ENCODE results near the gene TMEM82.
"Not testable (repeated sequence)": the region's sequence is repeated elsewhere in the genome, so short reads cannot be mapped to it uniquely, and the experiment has no call there.

The TMEM82 gene

GRCh38 chr1:15698201-15698600 is 44.1 kb upstream of the TMEM82 start:
- Histone ChIP-seq H2AFZ (ENCODE audit: low read depth, low read length) (no peak overlapping the region), H3K4me1 (ENCODE audit: insufficient read depth, low read length) (no peaks in the 10 kb centered on the region), H3K27ac (ENCODE audit: low read length) (no peak overlapping the region), H3K9me3 (ENCODE audit: insufficient read depth, low read length, severe bottlenecking) (no peaks in the 10 kb centered on the region), H3K4me2 (ENCODE audit: insufficient read depth, low read length) (no peak overlapping the region), H4K20me1 (ENCODE audit: insufficient read depth, low read length) (peaks cover 34% of the 10 kb centered on the region), H3K36me3 (ENCODE audit: insufficient read depth, low read length) (peaks cover 8% of the 10 kb centered on the region; the same call in 1 of the 2 replicates), H3K9ac (ENCODE audit: low read depth, low read length) (no peak overlapping the region), H3K27me3 (ENCODE audit: insufficient read depth, low read length, poor library complexity) (no peaks in the 10 kb centered on the region), H3K79me2 (ENCODE audit: insufficient read depth, low read length) (peaks cover 60% of the 10 kb centered on the region), H3K4me3 (ENCODE audit: low read depth in 1 of 2, low read length in 2 of 2) (no peak overlapping the region)
- TF ChIP-seq EZH2 (IDR thresholded peaks at IDR 0.05; ENCODE audit: borderline replicate concordance, low read depth, low read length, severe bottlenecking) (no peak), CTCF (IDR thresholded peaks at IDR 0.05; ENCODE audit: borderline replicate concordance, extremely low read depth, low read length, poor library complexity, severe bottlenecking) (no peak)
- no peak for DNase-seq
- ATAC-seq (ENCODE audit: insufficient read depth, low read depth): no peak

- not testable (repeated sequence) for DNase-seq; H3K9me3 ChIP-seq (ENCODE audit: insufficient read depth, low read length, severe bottlenecking); H2AFZ ChIP-seq (ENCODE audit: low read depth, low read length); H3K27me3 ChIP-seq (ENCODE audit: insufficient read depth, low read length, poor library complexity); ATAC-seq (ENCODE audit: insufficient read depth, low read depth); H3K36me3 ChIP-seq (ENCODE audit: insufficient read depth, low read length); H3K9ac ChIP-seq (ENCODE audit: low read depth, low read length); H3K27ac ChIP-seq (ENCODE audit: low read length); H3K4me1 ChIP-seq (ENCODE audit: insufficient read depth, low read length); H3K4me2 ChIP-seq (ENCODE audit: insufficient read depth, low read length); H3K4me3 ChIP-seq (ENCODE audit: low read depth in 1 of 2, low read length in 2 of 2)
- Histone ChIP-seq H4K20me1 (ENCODE audit: insufficient read depth, low read length) (peaks cover 27% of the 10 kb centered on the region), H3K79me2 (ENCODE audit: insufficient read depth, low read length) (peaks cover 56% of the 10 kb centered on the region)
Measured at GRCh38 chr1:15699321-15699720, 43.0 kb upstream of the TMEM82 start.

GRCh38 chr1:15700508-15700907 is 41.8 kb upstream of the TMEM82 start:
- Histone ChIP-seq H3K4me2 (ENCODE audit: insufficient read depth, low read length) (no peak overlapping the region), H3K79me2 (ENCODE audit: insufficient read depth, low read length) (peaks cover 59% of the 10 kb centered on the region), H3K9me3 (ENCODE audit: insufficient read depth, low read length, severe bottlenecking) (no peaks in the 10 kb centered on the region), H3K36me3 (ENCODE audit: insufficient read depth, low read length) (peaks cover 17% of the 10 kb centered on the region), H3K4me1 (ENCODE audit: insufficient read depth, low read length) (no peaks in the 10 kb centered on the region), H2AFZ (ENCODE audit: low read depth, low read length) (no peak overlapping the region), H3K27ac (ENCODE audit: low read length) (no peak overlapping the region), H4K20me1 (ENCODE audit: insufficient read depth, low read length) (peaks cover 31% of the 10 kb centered on the region), H3K9ac (ENCODE audit: low read depth, low read length) (no peak overlapping the region), H3K27me3 (ENCODE audit: insufficient read depth, low read length, poor library complexity) (no peaks in the 10 kb centered on the region), H3K4me3 (ENCODE audit: low read depth in 1 of 2, low read length in 2 of 2) (no peak overlapping the region)
- ATAC-seq (ENCODE audit: insufficient read depth, low read depth) (no peak), DNase-seq (no peak)
- TF ChIP-seq EZH2 (IDR thresholded peaks at IDR 0.05; ENCODE audit: borderline replicate concordance, low read depth, low read length, severe bottlenecking): no peak
- no peak for TF ChIP-seq CTCF (IDR thresholded peaks at IDR 0.05; ENCODE audit: borderline replicate concordance, extremely low read depth, low read length, poor library complexity, severe bottlenecking)

- Histone ChIP-seq H3K9me3 (ENCODE audit: insufficient read depth, low read length, severe bottlenecking) (no peaks in the 10 kb centered on the region), H3K4me3 (ENCODE audit: low read depth in 1 of 2, low read length in 2 of 2) (no peak overlapping the region), H2AFZ (ENCODE audit: low read depth, low read length) (no peak overlapping the region), H3K79me2 (ENCODE audit: insufficient read depth, low read length) (peaks cover 57% of the 10 kb centered on the region), H4K20me1 (ENCODE audit: insufficient read depth, low read length) (peaks cover 32% of the 10 kb centered on the region), H3K27me3 (ENCODE audit: insufficient read depth, low read length, poor library complexity) (no peaks in the 10 kb centered on the region), H3K36me3 (ENCODE audit: insufficient read depth, low read length) (peaks cover 22% of the 10 kb centered on the region), H3K9ac (ENCODE audit: low read depth, low read length) (no peak overlapping the region), H3K4me2 (ENCODE audit: insufficient read depth, low read length) (no peak overlapping the region), H3K27ac (ENCODE audit: low read length) (no peak overlapping the region), H3K4me1 (ENCODE audit: insufficient read depth, low read length) (no peaks in the 10 kb centered on the region)
- DNase-seq (no peak), ATAC-seq (ENCODE audit: insufficient read depth, low read depth) (no peak)
- TF ChIP-seq CTCF (IDR thresholded peaks at IDR 0.05; ENCODE audit: borderline replicate concordance, extremely low read depth, low read length, poor library complexity, severe bottlenecking): no peak
- no peak for TF ChIP-seq EZH2 (IDR thresholded peaks at IDR 0.05; ENCODE audit: borderline replicate concordance, low read depth, low read length, severe bottlenecking)
Measured at GRCh38 chr1:15701784-15702183, 40.5 kb upstream of the TMEM82 start.

Data from DND-41 (cell line).